Smooth muscle cell of the brain vasculature (primary cell): Measurements from ENCODE around the gene DIRAS1.
A peak's percentile ranks its signal among the peaks of the same experiment; 100 is the strongest.

ENCODE experiments used
- DNase-seq: peaks from one replicate; pipeline ENCODE4 v3.0.0-alpha.2; 2012; ENCODE audit warnings: low read depth, low spot score

Gene DIRAS1

GRCh38 chr19:2755811-2756210, 34.6 kb upstream of the DIRAS1 start:
- no peak for DNase-seq

GRCh38 chr19:2755448-2755705, 34.2 kb upstream of the DIRAS1 start:
- no peak for DNase-seq

GRCh38 chr19:2754659-2755447, 33.7 kb upstream of the DIRAS1 start:
- no peak for DNase-seq

- no peak for DNase-seq
These were observed 30.3 kb upstream of the DIRAS1 start for GRCh38 chr19:2751438-2751830.

- no peak for DNase-seq
These were observed 29.8 kb upstream of the DIRAS1 start for GRCh38 chr19:2750808-2751437.

- no peak for DNase-seq
These were observed 26.2 kb upstream of the DIRAS1 start for GRCh38 chr19:2747349-2747748.

- no peak for DNase-seq
These were observed 22.9 kb upstream of the DIRAS1 start for GRCh38 chr19:2744113-2744512.

GRCh38 chr19:2743099-2743498, 21.9 kb upstream of the DIRAS1 start:
- DNase-seq: no peak

GRCh38 chr19:2740314-2740656, 19.1 kb upstream of the DIRAS1 start:
- DNase-seq: no peak

GRCh38 chr19:2739602-2740313, 18.6 kb upstream of the DIRAS1 start, which contains the start of gene SLC39A3:
SLC39A3 (minus strand) TSS chr19:2740017; CDS start chr19:2737257, 2,760 bp downstream.
- DNase-seq: peak; percentile 87

GRCh38 chr19:2736550-2737190, 15.5 kb upstream of the DIRAS1 start:
- no peak for DNase-seq

- no peak for DNase-seq
These were observed 14.2 kb upstream of the DIRAS1 start for GRCh38 chr19:2735374-2735773.

GRCh38 chr19:2734589-2735288, 13.6 kb upstream of the DIRAS1 start:
- no peak for DNase-seq

GRCh38 chr19:2733930-2734588, 12.9 kb upstream of the DIRAS1 start:
- DNase-seq: no peak

GRCh38 chr19:2732883-2733282, 11.7 kb upstream of the DIRAS1 start:
- DNase-seq: no peak

- DNase-seq: no peak
These were observed 11.1 kb upstream of the DIRAS1 start for GRCh38 chr19:2732157-2732725.

GRCh38 chr19:2731181-2731995, 10.2 kb upstream of the DIRAS1 start:
- DNase-seq: no peak

- DNase-seq: no peak
These were observed 9.0 kb upstream of the DIRAS1 start for GRCh38 chr19:2729943-2730818.

- no peak for DNase-seq
These were observed 7.7 kb upstream of the DIRAS1 start for GRCh38 chr19:2728783-2729387.
